Measurements from ENCODE around the gene AAK1.

- no peak for TF ChIP-seq EZH2phosphoT487 (conservative IDR thresholded peaks at IDR 0.05; ENCODE audit: low read length)
- TF ChIP-seq CTCF (IDR thresholded peaks at IDR 0.05; ENCODE audit: insufficient read depth, low read length, poor library complexity, severe bottlenecking), result no peak
These were observed 214.6 kb downstream of the AAK1 start for GRCh38 chr2:69428981-69429380.
